HepG2 (cell line): Measurements from ENCODE around the gene FAM174C. TPM values are rescaled to one million over a fixed set of nuclear protein-coding genes. Genes with fewer than 3 reads are reported as not detected.

Experiments used
- CBX1 ChIP-seq: IDR thresholded peaks from one replicate; pipeline ENCODE4 v1.6.1; 2016; ENCODE audit warnings: antibody characterized with exemption, low read depth
- ETS1 ChIP-seq: sonication (generic); formaldehyde crosslinking; IDR thresholded peaks from 2 replicates; pipeline ENCODE4 v1.4.0; 2020; ENCODE audit warnings: missing genetic modification reagents
- HMG20A ChIP-seq: IDR thresholded peaks from 2 replicates; pipeline ENCODE4 v1.6.1; 2016; ENCODE audit warnings: borderline replicate concordance
- MAFG ChIP-seq: sonication (generic); formaldehyde crosslinking; IDR thresholded peaks from 2 replicates; pipeline ENCODE4 v1.5.1; 2020; ENCODE audit warnings: mild to moderate bottlenecking, missing genetic modification reagents
- MXD4 ChIP-seq: IDR thresholded peaks from 2 replicates; pipeline ENCODE4 v1.6.1; 2016; ENCODE audit warnings: mild to moderate bottlenecking, missing biosample characterization, missing genetic modification reagents
- NFIC ChIP-seq: IDR thresholded peaks from 2 replicates; pipeline ENCODE4 v1.6.1; 2012; ENCODE audit warnings: mild to moderate bottlenecking, low read length, inconsistent platforms
- ZFX ChIP-seq: sonication (generic); formaldehyde crosslinking; IDR thresholded peaks from 2 replicates; pipeline ENCODE4 v1.4.0; 2020; ENCODE audit warnings: mild to moderate bottlenecking, low read depth, missing genetic modification reagents, moderate library complexity
- ZHX2 ChIP-seq, 2 experiments: sonication (generic) in 1 of 2; formaldehyde crosslinking in 1 of 2; IDR thresholded peaks; 2 replicates each; pipeline versions ENCODE4 v1.6.1 to v1.9.0; 2014 to 2022; ENCODE audit warnings: antibody characterized with exemption in 1 of 2, borderline replicate concordance in 1 of 2, inconsistent platforms in 1 of 2, low read depth in 1 of 2, missing genetic modification reagents in 1 of 2
- ZNF318 ChIP-seq: sonication (generic); formaldehyde crosslinking; IDR thresholded peaks from 2 replicates; pipeline ENCODE4 v1.4.0; 2020; ENCODE audit warnings: mild to moderate bottlenecking, missing genetic modification reagents
- ZSCAN5A ChIP-seq: sonication (generic); formaldehyde crosslinking; IDR thresholded peaks from 2 replicates; pipeline ENCODE4 v1.8.0; 2022; ENCODE audit warnings: mild to moderate bottlenecking, missing genetic modification reagents, borderline replicate concordance
- polyA plus RNA-seq, 8 experiments: library from polyadenylated mRNA; depleted of rRNA in 3 of 8; stranded (reverse) in 7 of 8; unstranded in 1 of 8; fragments of >200 nt; fragmentation: Illumina TruSeq in 4 of 8; extraction: Trizol in 4 of 8; gene quantifications; 2 replicates each; pipeline versions ENCODE4 v1.2.1 to v1.2.3, GENCODE V29; 2011 to 2016; ENCODE audit warnings: low read depth in 4 of 8, missing spikeins in 1 of 8, mixed read lengths in 1 of 8; ENCODE audit not compliant: insufficient read depth in 1 of 8
- total RNA-seq, 5 experiments: library from RNA; depleted of rRNA; stranded (reverse); fragments of >200 nt; fragmentation: Illumina TruSeq; extraction: Trizol; gene quantifications; 2 replicates each; pipeline ENCODE4 v1.2.3, GENCODE V29; 2016; ENCODE audit warnings: low read depth in 1 of 5

Gene FAM174C
- total and polyA plus RNA-seq, 2 of the 13 experiments (the other 11 are each of a cell fraction or from before 2014, with no cell fraction given) = 19.5 to 31.3 TPM

GRCh38 chr19:1290703-1291651 is 15.6 kb downstream of the FAM174C start (continued):
- 0 out of 2 replicates have a peak, but pooled peaks have one; percentile 56 for TF ChIP-seq ZHX2 (IDR thresholded peaks at IDR 0.05; ENCODE audit: low read depth)
- TF ChIP-seq ZHX2 (CRISPR knock-in tag; IDR thresholded peaks at IDR 0.05; ENCODE audit: borderline replicate concordance) = no peak
- no peak for TF ChIP-seq ZNF318 (CRISPR knock-in tag)
- TF ChIP-seq MXD4 (CRISPR knock-in tag) = peak; percentile 36; the same call in 1 of the 2 replicates
- TF ChIP-seq CBX1 = peak; percentile 37
- peak; percentile 64; the same call in 1 of the 2 replicates for TF ChIP-seq HMG20A (CRISPR knock-in tag)
- no peak for TF ChIP-seq MAFG
- TF ChIP-seq ZFX (CRISPR knock-in tag) = peak; percentile 86
- TF ChIP-seq ZSCAN5A (CRISPR knock-in tag) = no peak
- TF ChIP-seq NFIC = no peak
- TF ChIP-seq ETS1 (CRISPR knock-in tag) = no peak
